T-helper 17 cell (primary cell): Measurements from ENCODE around the gene TDRD9. TPM values are rescaled to one million over a fixed set of nuclear protein-coding genes. Genes with fewer than 3 reads are reported as not detected.
A peak's percentile ranks its signal among the peaks of the same experiment; 100 is the strongest.

ENCODE experiments used
- ATAC-seq: fragments of 150-1000 bp; cut with Tn5 transposase; 2 replicates; pipeline ENCODE4 v1.10.0; 2021; ENCODE audit warnings: mild to moderate bottlenecking, moderate library complexity
- DNase-seq, 3 donors: peaks; one replicate each; pipeline versions ENCODE4 v3.0.0 to v3.0.0-alpha.2; 2020 to 2021
- H3K9me3 ChIP-seq: one replicate; pipeline ENCODE4 v1.7.0; 2013; ENCODE audit warnings: low read length, mild to moderate bottlenecking; ENCODE audit not compliant: control insufficient read depth, poor library complexity, severe bottlenecking
- H3K27ac Mint-ChIP-seq: one replicate; pipeline ENCODE4 v1.8.0; 2022; ENCODE audit warnings: mild to moderate bottlenecking, moderate library complexity, mixed read lengths
- H3K27me3 Mint-ChIP-seq: one replicate; pipeline ENCODE4 v1.8.0; 2022; ENCODE audit warnings: mixed read lengths
- H3K36me3 Mint-ChIP-seq: one replicate; pipeline ENCODE4 v1.8.0; 2022; ENCODE audit warnings: low read depth, mixed read lengths
- H3K4me1 Mint-ChIP-seq: one replicate; pipeline ENCODE4 v1.8.0; 2022; ENCODE audit warnings: mild to moderate bottlenecking, mixed read lengths
- H3K4me3 Mint-ChIP-seq: one replicate; pipeline ENCODE4 v1.8.0; 2022; ENCODE audit warnings: mild to moderate bottlenecking, moderate library complexity, mixed read lengths
- total RNA-seq, 4 donors: library from RNA in 2 of 4; stranded (reverse) in 2 of 4; gene quantifications; one replicate each; pipeline ENCODE4 v1.2.3 and lab custom pipeline; 2022 to 2026

The TDRD9 gene
- total RNA-seq, 2 donors from 2014 or later: 1.0 TPM; not detected in 1

DNA sequence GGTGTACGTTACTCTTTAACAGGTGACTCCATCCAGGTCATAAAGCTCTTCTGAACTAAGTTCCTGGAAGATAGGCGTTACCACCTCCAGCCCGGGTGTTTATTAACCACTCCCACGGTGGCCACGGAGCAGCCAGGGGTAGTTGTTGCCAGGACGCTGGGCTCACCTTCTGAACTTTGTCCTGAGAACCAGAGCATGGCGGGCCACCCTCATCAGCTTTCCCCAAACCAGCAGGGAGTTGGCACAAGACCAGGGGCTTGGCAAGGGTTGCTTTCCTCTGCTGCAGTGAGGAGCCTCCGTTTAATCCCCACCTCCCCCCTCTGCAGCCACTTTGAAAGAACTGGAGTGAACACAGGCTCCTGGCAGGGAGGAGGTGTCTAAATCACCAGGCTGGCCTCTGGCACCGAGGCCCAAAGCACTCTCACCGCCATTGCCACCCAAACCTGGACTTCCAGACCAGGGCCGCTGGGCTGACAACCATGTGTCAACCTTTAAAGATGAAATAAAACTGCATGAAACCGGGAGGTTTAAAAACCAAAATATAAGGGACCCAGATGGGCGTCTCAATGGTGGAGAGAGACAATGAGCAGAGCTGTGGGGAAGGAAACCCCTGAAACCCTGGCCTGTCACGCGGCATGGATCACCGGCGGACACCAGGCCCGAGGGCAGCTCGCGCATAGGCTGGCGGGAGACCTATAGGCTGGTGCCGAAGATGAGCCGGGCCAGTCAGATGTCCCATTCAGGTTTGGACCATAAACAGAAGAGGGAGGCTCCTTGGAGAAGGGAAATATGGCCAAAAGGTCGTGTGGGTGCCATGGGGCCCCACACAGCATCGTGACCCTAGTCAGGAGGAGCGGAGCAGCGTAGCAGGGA is 30.9 kb upstream of the TDRD9 start:
- Mint-ChIP-seq H3K4me3 (no peak overlapping the region), H3K27ac (no peak overlapping the region), H3K36me3 (no peaks in the 10 kb centered on the region), H3K4me1 (peaks cover 5% of the 10 kb centered on the region), H3K27me3 (peaks cover 15% of the 10 kb centered on the region)
- DNase-seq (no peak), ATAC-seq (no peak)
- H3K9me3 ChIP-seq: no peaks in the 10 kb centered on the region

- peaks cover 15% of the 10 kb centered on the region for H3K27me3 Mint-ChIP-seq
- DNase-seq: no peak
- no peak overlapping the region for H3K27ac Mint-ChIP-seq
- peak overlapping the region; percentile 12 for H3K4me3 Mint-ChIP-seq
- H3K4me1 Mint-ChIP-seq: peaks cover 5% of the 10 kb centered on the region
- no peak for ATAC-seq
- H3K36me3 Mint-ChIP-seq: no peaks in the 10 kb centered on the region
- H3K9me3 ChIP-seq: no peaks in the 10 kb centered on the region
Measured at GRCh38 chr14:103898204-103898603, 30.1 kb upstream of the TDRD9 start.

- Mint-ChIP-seq H3K27me3 (peaks cover 20% of the 10 kb centered on the region), H3K4me1 (peaks cover 5% of the 10 kb centered on the region), H3K27ac (no peak overlapping the region)
Measured at GRCh38 chr14:103898711-103899110, 29.5 kb upstream of the TDRD9 start.

DNA sequence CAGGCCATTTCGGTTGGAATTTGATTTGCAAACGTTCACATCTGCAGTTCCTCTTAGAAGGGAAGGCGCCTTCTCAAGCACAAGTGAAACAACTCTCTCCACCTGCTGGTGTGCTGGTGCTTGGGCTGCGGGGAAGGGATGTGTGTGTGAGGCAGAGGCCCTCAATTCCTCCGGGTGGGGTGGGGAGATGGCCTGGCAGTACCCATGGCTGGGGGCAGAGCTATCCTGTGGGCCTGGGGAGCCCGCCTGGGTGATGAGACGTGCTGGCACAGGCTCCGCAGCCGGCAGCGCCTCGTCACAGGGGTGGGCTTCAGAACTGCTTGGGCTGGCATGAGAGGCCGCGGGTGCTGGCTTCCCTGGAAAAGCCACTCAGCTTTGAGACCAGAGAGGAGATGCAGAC is 28.9 kb upstream of the TDRD9 start:
- DNase-seq (no peak), ATAC-seq (no peak)
- Mint-ChIP-seq H3K4me1 (peaks cover 5% of the 10 kb centered on the region), H3K4me3 (no peak overlapping the region), H3K27ac (no peak overlapping the region), H3K27me3 (peaks cover 26% of the 10 kb centered on the region), H3K36me3 (no peaks in the 10 kb centered on the region)
- no peaks in the 10 kb centered on the region for H3K9me3 ChIP-seq

More at GRCh38 chr14:103898711-103899110, 29.5 kb upstream of the TDRD9 start:
- Mint-ChIP-seq H3K36me3 (no peaks in the 10 kb centered on the region), H3K4me3 (no peak overlapping the region)
- no peak for DNase-seq
- no peaks in the 10 kb centered on the region for H3K9me3 ChIP-seq
- no peak for ATAC-seq

DNA sequence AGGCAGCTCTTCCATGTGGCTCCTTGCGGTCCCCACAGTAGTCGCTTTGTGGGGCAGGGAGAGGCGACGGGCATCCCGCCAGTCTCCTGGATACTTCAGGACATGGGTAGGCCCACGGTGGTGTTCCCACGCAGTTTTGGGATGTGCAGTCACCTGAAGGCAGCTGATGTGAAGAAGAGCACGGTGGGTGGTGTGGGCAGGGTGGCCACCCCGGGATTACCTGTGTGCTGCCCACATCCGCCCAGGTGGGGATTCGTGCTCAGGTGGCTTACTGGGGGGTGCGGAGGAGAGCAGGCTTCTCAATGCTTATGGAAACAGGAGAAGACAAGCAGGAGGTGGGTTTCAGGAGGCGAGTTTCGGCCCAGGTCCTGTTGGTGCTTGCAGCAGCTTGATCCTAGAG is 28.4 kb upstream of the TDRD9 start:
- Mint-ChIP-seq H3K27me3 (peaks cover 29% of the 10 kb centered on the region), H3K36me3 (no peaks in the 10 kb centered on the region), H3K27ac (no peak overlapping the region), H3K4me1 (peaks cover 5% of the 10 kb centered on the region), H3K4me3 (peak overlapping the region; percentile 53)
- DNase-seq: no peak
- no peak for ATAC-seq
- no peaks in the 10 kb centered on the region for H3K9me3 ChIP-seq

GRCh38 chr14:103904493-103905107 is 23.7 kb upstream of the TDRD9 start:
- Mint-ChIP-seq H3K27me3 (peaks cover 24% of the 10 kb centered on the region), H3K4me3 (no peak overlapping the region), H3K36me3 (no peaks in the 10 kb centered on the region), H3K4me1 (peaks cover 2% of the 10 kb centered on the region), H3K27ac (no peak overlapping the region)
- no peaks in the 10 kb centered on the region for H3K9me3 ChIP-seq
- ATAC-seq (no peak), DNase-seq (no peak)

DNA sequence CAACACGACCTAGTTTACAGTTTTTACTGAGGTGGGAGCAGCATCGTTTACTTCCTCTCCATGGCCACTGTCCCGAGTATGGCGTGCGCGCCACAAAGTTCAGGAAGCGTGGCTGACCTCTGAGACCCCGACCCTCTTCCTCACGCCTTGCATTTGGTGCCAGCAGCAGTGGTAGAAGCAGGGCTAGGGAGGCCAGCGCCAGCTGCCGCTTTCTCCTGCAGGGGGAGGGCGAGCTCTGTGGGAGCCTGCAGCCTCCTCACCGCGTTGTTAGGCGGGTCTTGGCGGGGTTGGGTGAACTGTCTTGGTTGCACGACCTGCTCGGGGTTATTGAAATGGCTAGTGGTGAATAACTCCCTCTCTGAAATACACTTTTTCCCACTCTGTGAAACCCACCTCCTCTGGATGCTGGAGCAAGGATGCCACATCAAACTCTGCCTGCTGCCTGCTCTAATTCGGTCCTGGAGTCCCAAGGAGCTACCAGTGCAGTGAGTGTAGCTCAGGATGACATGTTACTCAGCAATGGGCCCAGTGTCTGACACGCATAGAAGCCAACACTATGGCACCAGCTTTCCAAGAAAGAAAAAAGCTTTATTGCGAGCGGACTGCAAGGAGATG is 22.3 kb upstream of the TDRD9 start:
- Mint-ChIP-seq H3K27ac (no peak overlapping the region), H3K4me1 (peaks cover 3% of the 10 kb centered on the region), H3K4me3 (no peak overlapping the region), H3K27me3 (peaks cover 21% of the 10 kb centered on the region), H3K36me3 (peaks cover 2% of the 10 kb centered on the region)
- no peak for DNase-seq
- no peaks in the 10 kb centered on the region for H3K9me3 ChIP-seq
- ATAC-seq: no peak

GRCh38 chr14:103908580-103908979 is 19.7 kb upstream of the TDRD9 start:
- Mint-ChIP-seq H3K27ac (no peak overlapping the region), H3K27me3 (peaks cover 18% of the 10 kb centered on the region), H3K4me3 (no peak overlapping the region), H3K36me3 (peaks cover 2% of the 10 kb centered on the region), H3K4me1 (peaks cover 4% of the 10 kb centered on the region)
- ATAC-seq (no peak), DNase-seq (no peak)
- H3K9me3 ChIP-seq: no peaks in the 10 kb centered on the region

- Mint-ChIP-seq H3K4me1 (peaks cover 5% of the 10 kb centered on the region), H3K27ac (peak overlapping the region; percentile 72), H3K4me3 (peak overlapping the region; percentile 84), H3K36me3 (peaks cover 2% of the 10 kb centered on the region), H3K27me3 (peaks cover 7% of the 10 kb centered on the region)
- ATAC-seq: no peak
- no peak for DNase-seq
- H3K9me3 ChIP-seq: no peaks in the 10 kb centered on the region
Measured at GRCh38 chr14:103909531-103910261, 18.6 kb upstream of the TDRD9 start.

DNA sequence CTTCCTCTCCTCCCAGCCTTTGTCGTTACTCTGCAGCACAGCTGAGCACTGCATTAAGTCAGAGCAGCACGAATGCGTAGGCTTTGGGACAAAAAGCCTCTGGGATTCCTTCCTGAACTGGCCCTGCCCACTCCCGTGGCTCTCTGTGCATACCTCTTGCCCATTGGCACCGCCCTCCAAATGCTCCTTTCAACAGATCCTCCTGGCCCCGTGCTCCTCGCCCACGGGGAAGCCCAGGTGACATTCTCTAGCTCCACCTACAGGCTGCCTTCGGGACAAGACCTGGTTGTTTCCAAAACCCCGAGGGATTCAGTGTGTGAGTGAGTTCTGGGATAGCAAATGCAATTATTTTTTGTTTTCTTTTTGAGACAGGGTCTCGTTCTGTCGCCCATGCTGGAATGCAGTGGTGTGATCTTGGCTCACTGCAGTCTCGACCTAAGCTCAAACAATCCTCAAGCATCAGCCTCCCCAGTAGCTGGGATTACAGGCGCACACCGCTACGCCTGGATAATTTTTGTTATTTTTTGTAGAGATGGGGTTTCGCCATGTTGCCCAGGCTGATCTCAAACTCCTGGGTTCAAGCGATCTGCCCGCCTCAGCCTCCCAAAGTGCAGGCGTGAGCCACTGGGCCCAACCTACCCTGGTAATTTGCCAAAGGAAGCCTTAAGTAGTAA is 17.9 kb upstream of the TDRD9 start:
- ATAC-seq: peak; percentile 94

DNA sequence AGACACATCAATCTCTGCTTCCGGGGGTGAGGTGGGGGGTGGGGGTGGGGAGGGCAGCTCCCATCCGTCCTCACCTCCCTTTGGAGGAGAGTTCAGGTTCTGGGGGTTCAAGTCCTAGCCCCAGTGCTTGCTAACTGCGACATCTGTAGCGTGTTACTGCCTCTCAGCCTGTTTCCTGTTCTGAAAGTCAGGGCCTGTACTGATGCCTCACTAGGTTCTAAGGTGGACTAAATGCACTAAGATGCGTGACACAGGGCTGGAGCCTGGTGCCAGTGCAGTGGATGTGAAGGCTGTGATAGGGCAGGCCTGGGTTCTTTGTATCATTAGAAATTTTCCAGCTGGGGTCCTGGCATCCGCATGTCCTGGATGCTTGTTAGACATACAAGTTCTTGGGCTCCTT is 17.3 kb upstream of the TDRD9 start:
- Mint-ChIP-seq H3K36me3 (peaks cover 4% of the 10 kb centered on the region), H3K27me3 (peaks cover 2% of the 10 kb centered on the region), H3K4me3 (no peak overlapping the region), H3K27ac (no peak overlapping the region), H3K4me1 (peaks cover 7% of the 10 kb centered on the region)
- ATAC-seq (no peak), DNase-seq (no peak)
- no peaks in the 10 kb centered on the region for H3K9me3 ChIP-seq

More for the DNA sequence above, 17.9 kb upstream of the TDRD9 start:
- H3K36me3 Mint-ChIP-seq: peaks cover 2% of the 10 kb centered on the region
- H3K27me3 Mint-ChIP-seq: peaks cover 7% of the 10 kb centered on the region
- no peaks in the 10 kb centered on the region for H3K9me3 ChIP-seq
- DNase-seq: peak; percentile 37 to 58 (median 53)
- H3K27ac Mint-ChIP-seq: peak overlapping the region; percentile 72
- H3K4me1 Mint-ChIP-seq: peaks cover 5% of the 10 kb centered on the region
- peak overlapping the region; percentile 84 for H3K4me3 Mint-ChIP-seq

- H3K4me3 Mint-ChIP-seq: no peak overlapping the region
- H3K36me3 Mint-ChIP-seq: peaks cover 2% of the 10 kb centered on the region
- H3K4me1 Mint-ChIP-seq: peaks cover 6% of the 10 kb centered on the region
- no peak for DNase-seq
- no peaks in the 10 kb centered on the region for H3K9me3 ChIP-seq
- ATAC-seq: no peak
- no peak overlapping the region for H3K27ac Mint-ChIP-seq
- H3K27me3 Mint-ChIP-seq: no peaks in the 10 kb centered on the region
Measured at GRCh38 chr14:103915616-103916015, 12.6 kb upstream of the TDRD9 start.
